Activated gamma-delta T cell treated with Interleukin-2 at 50 U/mL for 16 hours (primary cell): ENCODE measurements around the gene ABI3BP.

Experiments used
- DNase-seq: peaks from one replicate; pipeline ENCODE4 v3.0.0-alpha.2; 2020

Gene ABI3BP

GRCh38 chr3:100879195-100879810 is 113.9 kb downstream of the ABI3BP start:
- DNase-seq = no peak

GRCh38 chr3:100877286-100877685 is 115.9 kb downstream of the ABI3BP start:
- DNase-seq = no peak

- no peak for DNase-seq
Observed at GRCh38 chr3:100875239-100875638, 118.0 kb downstream of the ABI3BP start.

GRCh38 chr3:100873611-100874010 is 119.6 kb downstream of the ABI3BP start:
- no peak for DNase-seq

GRCh38 chr3:100871306-100871705 is 121.9 kb downstream of the ABI3BP start:
- no peak for DNase-seq

GRCh38 chr3:100869787-100870186 is 123.4 kb downstream of the ABI3BP start:
- no peak for DNase-seq

- DNase-seq = no peak
Observed at GRCh38 chr3:100868894-100869293, 124.3 kb downstream of the ABI3BP start.

GRCh38 chr3:100868096-100868495 is 125.1 kb downstream of the ABI3BP start:
- no peak for DNase-seq

- no peak for DNase-seq
Observed at GRCh38 chr3:100865442-100865841, 127.8 kb downstream of the ABI3BP start.

- DNase-seq = no peak
Observed at GRCh38 chr3:100864471-100865250, 128.6 kb downstream of the ABI3BP start.

- DNase-seq = no peak
Observed at GRCh38 chr3:100857863-100858262, 135.4 kb downstream of the ABI3BP start.

- DNase-seq = no peak
Observed at GRCh38 chr3:100856821-100857220, 136.4 kb downstream of the ABI3BP start.

- DNase-seq = no peak
Observed at GRCh38 chr3:100852840-100853239, 140.4 kb downstream of the ABI3BP start.

GRCh38 chr3:100850701-100851100 is 142.5 kb downstream of the ABI3BP start:
- no peak for DNase-seq

GRCh38 chr3:100850156-100850555 is 143.1 kb downstream of the ABI3BP start:
- no peak for DNase-seq

- DNase-seq = no peak
Observed at GRCh38 chr3:100844063-100844936, 148.9 kb downstream of the ABI3BP start.

GRCh38 chr3:100838157-100838556 is 155.1 kb downstream of the ABI3BP start:
- DNase-seq = no peak

- DNase-seq = no peak
Observed at GRCh38 chr3:100836661-100837060, 156.6 kb downstream of the ABI3BP start.

GRCh38 chr3:100834332-100834731 is 158.9 kb downstream of the ABI3BP start:
- DNase-seq = no peak

- DNase-seq = no peak
Observed at GRCh38 chr3:100833483-100833882, 159.7 kb downstream of the ABI3BP start.

GRCh38 chr3:100831629-100832028 is 161.6 kb downstream of the ABI3BP start:
- DNase-seq = no peak

GRCh38 chr3:100830931-100831330 is 162.3 kb downstream of the ABI3BP start:
- DNase-seq = no peak

- no peak for DNase-seq
Observed at GRCh38 chr3:100825574-100825973, 167.6 kb downstream of the ABI3BP start.

GRCh38 chr3:100815583-100815982 is 177.6 kb downstream of the ABI3BP start:
- no peak for DNase-seq
